ENCODE measurements around the gene CCNB2.

Gene CCNB2

GRCh38 chr15:59166166-59166565 lies 61.2 kb downstream of the CCNB2 start:
- no peak overlapping the region for H3K27ac ChIP-seq (replicated peaks)
- DNase-seq (ENCODE audit: low read depth in 1 of 2, low spot score in 1 of 2): no peak

GRCh38 chr15:59166601-59167265 lies 61.8 kb downstream of the CCNB2 start:
- no peak for DNase-seq (ENCODE audit: low read depth in 1 of 2, low spot score in 1 of 2)
- H3K27me3 ChIP-seq (ENCODE audit: insufficient read depth, poor library complexity, severe bottlenecking): no peaks in the 10 kb centered on the region
- H3K27ac ChIP-seq (replicated peaks): no peak overlapping the region
- TF ChIP-seq SPI1 (IDR thresholded peaks at IDR 0.05; ENCODE audit: borderline replicate concordance, low read depth) (no peak), CTCF (IDR thresholded peaks at IDR 0.05; ENCODE audit: insufficient read depth, low read length) (no peak), GABPA (IDR thresholded peaks at IDR 0.05; ENCODE audit: low read depth) (no peak), POLR2AphosphoS5 (IDR thresholded peaks at IDR 0.05; ENCODE audit: low read depth) (no peak)
- TF ChIP-seq, protein P1, sequence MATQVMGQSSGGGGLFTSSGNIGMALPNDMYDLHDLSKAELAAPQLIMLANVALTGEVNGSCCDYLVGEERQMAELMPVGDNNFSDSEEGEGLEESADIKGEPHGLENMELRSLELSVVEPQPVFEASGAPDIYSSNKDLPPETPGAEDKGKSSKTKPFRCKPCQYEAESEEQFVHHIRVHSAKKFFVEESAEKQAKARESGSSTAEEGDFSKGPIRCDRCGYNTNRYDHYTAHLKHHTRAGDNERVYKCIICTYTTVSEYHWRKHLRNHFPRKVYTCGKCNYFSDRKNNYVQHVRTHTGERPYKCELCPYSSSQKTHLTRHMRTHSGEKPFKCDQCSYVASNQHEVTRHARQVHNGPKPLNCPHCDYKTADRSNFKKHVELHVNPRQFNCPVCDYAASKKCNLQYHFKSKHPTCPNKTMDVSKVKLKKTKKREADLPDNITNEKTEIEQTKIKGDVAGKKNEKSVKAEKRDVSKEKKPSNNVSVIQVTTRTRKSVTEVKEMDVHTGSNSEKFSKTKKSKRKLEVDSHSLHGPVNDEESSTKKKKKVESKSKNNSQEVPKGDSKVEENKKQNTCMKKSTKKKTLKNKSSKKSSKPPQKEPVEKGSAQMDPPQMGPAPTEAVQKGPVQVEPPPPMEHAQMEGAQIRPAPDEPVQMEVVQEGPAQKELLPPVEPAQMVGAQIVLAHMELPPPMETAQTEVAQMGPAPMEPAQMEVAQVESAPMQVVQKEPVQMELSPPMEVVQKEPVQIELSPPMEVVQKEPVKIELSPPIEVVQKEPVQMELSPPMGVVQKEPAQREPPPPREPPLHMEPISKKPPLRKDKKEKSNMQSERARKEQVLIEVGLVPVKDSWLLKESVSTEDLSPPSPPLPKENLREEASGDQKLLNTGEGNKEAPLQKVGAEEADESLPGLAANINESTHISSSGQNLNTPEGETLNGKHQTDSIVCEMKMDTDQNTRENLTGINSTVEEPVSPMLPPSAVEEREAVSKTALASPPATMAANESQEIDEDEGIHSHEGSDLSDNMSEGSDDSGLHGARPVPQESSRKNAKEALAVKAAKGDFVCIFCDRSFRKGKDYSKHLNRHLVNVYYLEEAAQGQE (IDR thresholded peaks at IDR 0.05; ENCODE audit: insufficient replicate concordance, low read depth): no peak
- no peak overlapping the region for H3K4me3 ChIP-seq (replicated peaks; ENCODE audit: insufficient read depth, low read length)

More at GRCh38 chr15:59166166-59166565, 61.2 kb downstream of the CCNB2 start:
- Histone ChIP-seq H3K27me3 (ENCODE audit: insufficient read depth, poor library complexity, severe bottlenecking) (no peaks in the 10 kb centered on the region), H3K4me3 (replicated peaks; ENCODE audit: insufficient read depth, low read length) (no peak overlapping the region)
- no peak for TF ChIP-seq GABPA (IDR thresholded peaks at IDR 0.05; ENCODE audit: low read depth)
- no peak for TF ChIP-seq POLR2AphosphoS5 (IDR thresholded peaks at IDR 0.05; ENCODE audit: low read depth)
- TF ChIP-seq SPI1 (IDR thresholded peaks at IDR 0.05; ENCODE audit: borderline replicate concordance, low read depth): no peak
- TF ChIP-seq CTCF (IDR thresholded peaks at IDR 0.05; ENCODE audit: insufficient read depth, low read length): no peak
- TF ChIP-seq, protein P1 (IDR thresholded peaks at IDR 0.05; ENCODE audit: insufficient replicate concordance, low read depth): no peak

DNA sequence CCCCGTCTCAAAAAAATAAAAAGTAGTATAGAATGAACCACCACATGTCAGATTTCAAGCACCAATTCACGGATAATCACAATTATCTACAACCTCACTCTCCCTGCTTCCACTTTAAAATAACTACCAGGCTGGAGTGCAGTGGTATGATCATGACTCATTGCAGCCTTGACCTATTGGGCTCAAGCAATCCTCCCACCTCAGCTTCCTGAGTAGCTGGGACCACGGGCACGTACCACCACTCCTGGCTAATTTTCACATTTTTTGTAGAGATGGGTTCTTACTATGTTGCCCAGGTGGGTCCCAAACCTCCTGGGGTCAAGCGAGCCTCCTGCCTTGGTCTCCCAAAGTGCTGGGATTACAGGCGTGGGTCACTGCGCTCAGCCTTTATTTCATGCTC lies 63.6 kb downstream of the CCNB2 start:
- no peak for TF ChIP-seq POLR2AphosphoS5 (IDR thresholded peaks at IDR 0.05; ENCODE audit: low read depth)
- TF ChIP-seq SPI1 (IDR thresholded peaks at IDR 0.05; ENCODE audit: borderline replicate concordance, low read depth): no peak
- TF ChIP-seq, protein P1 (IDR thresholded peaks at IDR 0.05; ENCODE audit: insufficient replicate concordance, low read depth): no peak
- no peak for TF ChIP-seq CTCF (IDR thresholded peaks at IDR 0.05; ENCODE audit: insufficient read depth, low read length)
- TF ChIP-seq GABPA (IDR thresholded peaks at IDR 0.05; ENCODE audit: low read depth): no peak
- Histone ChIP-seq H3K4me3 (replicated peaks; ENCODE audit: insufficient read depth, low read length) (no peak overlapping the region), H3K27ac (replicated peaks) (no peak overlapping the region), H3K27me3 (ENCODE audit: insufficient read depth, poor library complexity, severe bottlenecking) (no peaks in the 10 kb centered on the region)
- DNase-seq (ENCODE audit: low read depth in 1 of 2, low spot score in 1 of 2): no peak

All from HL-60 (cell line).